Measurements from ENCODE around the gene PUM1. TPM values are rescaled to one million over a fixed set of nuclear protein-coding genes. Genes with fewer than 3 reads are reported as not detected.

PUM1 gene
- total and polyA plus RNA-seq, 2 of the 4 experiments (the other 2 are of a cell fraction), result 75.4 to 137 TPM

- Histone ChIP-seq H3K4me3 (ENCODE audit: insufficient read depth, low read depth, low read length) (no peak overlapping the region), H3K79me1 (ENCODE audit: low read depth in 1 of 2, low read length in 2 of 2) (peaks cover 16 to 45% of the 10 kb centered on the region in 2 experiments), H3K18ac (ENCODE audit: low read depth, low read length) (no peak overlapping the region), H3K27ac (ENCODE audit: insufficient read depth, low read length) (no peak overlapping the region), H3K4me2 (ENCODE audit: low read depth, low read length) (no peak overlapping the region), H2BK20ac (ENCODE audit: low read depth, low read length) (no peak overlapping the region), H4K91ac (ENCODE audit: insufficient read depth, low read depth, low read length) (no peak overlapping the region), H3K36me3 (ENCODE audit: control insufficient read depth, insufficient read depth, low read length) (peaks cover 49% of the 10 kb centered on the region), H2BK5ac (ENCODE audit: low read depth, low read length, poor library complexity, severe bottlenecking) (no peak overlapping the region), H4K5ac (ENCODE audit: low read depth, low read length) (no peak overlapping the region), H3K9ac (ENCODE audit: low read depth, low read length) (no peak overlapping the region), H2BK15ac (ENCODE audit: low read depth, low read length) (no peak overlapping the region), H3K9me3 (ENCODE audit: control insufficient read depth, insufficient read depth, low read length) (no peaks in the 10 kb centered on the region), H3K23ac (ENCODE audit: low read depth, low read length) (no peak overlapping the region), H3K4me1 (ENCODE audit: control insufficient read depth, insufficient read depth, low read length) (peaks cover 8% of the 10 kb centered on the region; the same call in 1 of the 2 replicates), H4K20me1 (ENCODE audit: insufficient read depth, low read length) (peaks cover 29% of the 10 kb centered on the region), H3K27me3 (ENCODE audit: control insufficient read depth, insufficient read depth, low read length) (no peaks in the 10 kb centered on the region), H2AK9ac (replicated peaks; ENCODE audit: low read depth, low read length, poor library complexity) (no peak overlapping the region), H3K9me1 (ENCODE audit: insufficient read depth, low read length) (peaks cover 29% of the 10 kb centered on the region), H3K56ac (ENCODE audit: extremely low read depth, insufficient read depth, low read length) (no peak overlapping the region), H3K14ac (replicated peaks; ENCODE audit: low read depth, low read length) (no peak overlapping the region), H4K8ac (ENCODE audit: low read depth in 2 of 2, low read length in 2 of 2) (no peak overlapping the region), H3K4ac (ENCODE audit: low read depth, low read length) (no peak overlapping the region), H2AFZ (replicated peaks; ENCODE audit: low read length, poor library complexity) (no peak overlapping the region), H2BK120ac (ENCODE audit: low read depth, low read length) (no peak overlapping the region), H2AK5ac (ENCODE audit: low read depth, low read length) (0 out of 2 replicates have a peak overlapping the region, but pooled peaks have one; percentile 1)
- ChIA-PET POLR2A (ENCODE audit: unreplicated experiment) (no interaction called here), CTCF (no interaction called here)
- DNase-seq (no peak), ATAC-seq (ENCODE audit: low read depth) (no peak)
- dilution Hi-C loops (cut with HindIII; ENCODE audit: low sequenced_read_pairs, unreplicated experiment), result no loop called here
- intact Hi-C loops (cut with micrococcal nuclease), result no loop called here
- 100% methylated on average over 4 of the region's 20 CpGs; no CpG with 5 or more reads in 1 of the 2 experiments for WGBS, 2 experiments (ENCODE audit: extremely low coverage in 2 of 2, insufficient read length in 1 of 2)
- TF ChIP-seq BHLHE40 (IDR thresholded peaks at IDR 0.05; ENCODE audit: low read depth, low read length) (no peak), MAZ (IDR thresholded peaks at IDR 0.05; ENCODE audit: borderline replicate concordance, low read depth, low read length) (no peak), USF2 (IDR thresholded peaks at IDR 0.05; ENCODE audit: low read depth, low read length) (no peak), CEBPB (IDR thresholded peaks at IDR 0.05; ENCODE audit: low read depth, low read length) (no peak), MXI1 (IDR thresholded peaks at IDR 0.05; ENCODE audit: borderline replicate concordance, low read depth, low read length) (no peak), CHD1 (IDR thresholded peaks at IDR 0.05; ENCODE audit: low read depth, low read length) (no peak), MAFK (IDR thresholded peaks at IDR 0.05; ENCODE audit: low read depth, low read length) (no peak), POLR2A (IDR thresholded peaks at IDR 0.05; ENCODE audit: low read depth, low read length) (no peak), CTCF (conservative IDR thresholded peaks at IDR 0.05; ENCODE audit: low read depth, low read length) (no peak), SMC3 (IDR thresholded peaks at IDR 0.05; ENCODE audit: low read depth, low read length) (no peak), NFE2L2 (IDR thresholded peaks at IDR 0.05; ENCODE audit: low read depth, low read length) (no peak), ELK1 (IDR thresholded peaks at IDR 0.05; ENCODE audit: borderline replicate concordance, low read depth, low read length) (no peak), RCOR1 (IDR thresholded peaks at IDR 0.05; ENCODE audit: insufficient replicate concordance, low read length) (no peak), RAD21 (IDR thresholded peaks at IDR 0.05; ENCODE audit: low read length) (no peak), RFX5 (IDR thresholded peaks at IDR 0.05; ENCODE audit: low read depth, low read length) (no peak)
- in situ Hi-C loops (cut with MboI; ENCODE audit: low sequenced_read_pairs), result no loop called here
- BruUV-seq (replicated peaks), result no TSS peak
These were observed 128.9 kb downstream of the PUM1 start for GRCh38 chr1:30936541-30937171.

Measured in IMR-90 (cell line).